LNCAP (cell line): Measurements from ENCODE around the gene ZNF385A.

Source experiments
- TF ChIP-seq, protein P1 (sequence below): fragments of 450-650 bp; IDR thresholded peaks from 2 replicates; pipeline ENCODE4 v1.5.1; 2017; ENCODE audit warnings: mild to moderate bottlenecking

Gene ZNF385A

DNA sequence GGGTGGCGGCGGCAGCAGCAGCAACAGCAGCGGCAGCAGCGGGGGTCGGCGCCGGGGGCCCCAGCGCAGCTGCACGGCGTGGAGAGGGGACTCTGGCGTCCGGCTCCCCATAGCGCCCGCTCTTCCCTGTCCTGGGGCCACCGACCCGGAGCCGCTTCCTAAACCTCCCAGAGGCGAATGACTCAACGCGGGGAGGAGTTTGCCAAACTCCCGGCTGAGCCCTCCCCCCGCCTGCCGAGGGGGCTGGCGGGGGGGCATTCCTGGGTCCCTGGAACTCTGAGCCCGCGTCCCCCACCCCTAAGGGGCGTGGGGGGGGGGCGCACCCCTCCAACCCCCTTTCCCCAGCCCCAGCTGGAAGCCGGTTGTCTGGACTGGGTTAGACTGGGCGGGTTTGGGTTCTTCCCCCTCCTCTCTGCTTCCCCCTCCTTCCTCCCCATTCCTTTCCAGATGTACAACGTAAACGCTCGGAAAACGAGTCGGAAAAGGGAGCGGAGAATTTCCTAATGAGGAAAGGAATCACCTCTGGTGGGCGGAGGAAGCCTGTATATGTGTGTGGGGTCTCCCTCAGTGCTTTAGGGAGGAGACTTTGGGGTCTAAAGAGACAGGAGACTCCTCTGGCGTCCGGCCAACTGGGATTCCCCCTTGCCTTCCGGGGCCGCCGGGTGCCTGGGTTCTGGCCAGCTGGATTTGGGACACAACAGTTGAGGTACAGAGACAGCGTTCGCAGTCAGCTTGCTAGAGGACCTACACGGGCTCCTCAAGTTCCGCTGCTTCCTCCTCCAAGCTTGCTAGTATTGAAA, 34.8 kb upstream of the ZNF385A start, which contains the start of gene ITGA5:
Gene ITGA5 (minus strand): TSS at position 179 of the 800 bp plus-strand sequence. CDS start 68 bp downstream, at position 111.
- TF ChIP-seq, protein P1, sequence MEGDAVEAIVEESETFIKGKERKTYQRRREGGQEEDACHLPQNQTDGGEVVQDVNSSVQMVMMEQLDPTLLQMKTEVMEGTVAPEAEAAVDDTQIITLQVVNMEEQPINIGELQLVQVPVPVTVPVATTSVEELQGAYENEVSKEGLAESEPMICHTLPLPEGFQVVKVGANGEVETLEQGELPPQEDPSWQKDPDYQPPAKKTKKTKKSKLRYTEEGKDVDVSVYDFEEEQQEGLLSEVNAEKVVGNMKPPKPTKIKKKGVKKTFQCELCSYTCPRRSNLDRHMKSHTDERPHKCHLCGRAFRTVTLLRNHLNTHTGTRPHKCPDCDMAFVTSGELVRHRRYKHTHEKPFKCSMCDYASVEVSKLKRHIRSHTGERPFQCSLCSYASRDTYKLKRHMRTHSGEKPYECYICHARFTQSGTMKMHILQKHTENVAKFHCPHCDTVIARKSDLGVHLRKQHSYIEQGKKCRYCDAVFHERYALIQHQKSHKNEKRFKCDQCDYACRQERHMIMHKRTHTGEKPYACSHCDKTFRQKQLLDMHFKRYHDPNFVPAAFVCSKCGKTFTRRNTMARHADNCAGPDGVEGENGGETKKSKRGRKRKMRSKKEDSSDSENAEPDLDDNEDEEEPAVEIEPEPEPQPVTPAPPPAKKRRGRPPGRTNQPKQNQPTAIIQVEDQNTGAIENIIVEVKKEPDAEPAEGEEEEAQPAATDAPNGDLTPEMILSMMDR: no peak

DNA sequence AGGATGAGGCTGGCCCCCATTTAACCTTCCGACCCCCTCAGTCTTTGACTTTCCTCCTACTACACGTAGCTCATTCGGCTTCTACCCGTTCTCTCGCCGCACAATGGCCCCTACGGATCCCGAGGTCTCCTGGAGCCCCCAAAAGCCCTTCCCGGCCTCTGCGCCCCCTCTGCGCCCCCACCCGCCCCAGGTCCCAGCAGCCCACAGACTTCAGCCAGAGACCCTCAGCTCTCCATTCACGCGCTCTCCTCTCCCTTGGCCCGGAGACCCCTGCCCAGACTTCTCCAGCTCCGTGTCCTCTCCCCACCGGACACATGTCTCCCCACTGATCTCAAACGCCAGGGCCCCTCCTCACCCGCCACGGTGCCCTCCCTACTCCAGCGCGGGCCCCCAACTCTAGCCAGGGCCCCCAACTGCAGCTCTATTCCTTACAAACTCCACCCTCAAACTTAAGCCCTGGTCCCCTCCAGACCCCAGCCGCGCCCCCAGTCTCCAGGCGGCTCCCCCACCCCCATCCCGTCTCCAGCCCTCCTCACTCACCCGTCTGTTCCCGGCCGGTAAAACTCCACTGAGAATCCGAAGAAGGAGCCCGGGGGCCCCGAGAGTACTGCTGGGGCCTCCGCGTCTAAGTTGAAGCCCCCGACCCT, 34.0 kb upstream of the ZNF385A start:
- TF ChIP-seq, protein P1: no peak

DNA sequence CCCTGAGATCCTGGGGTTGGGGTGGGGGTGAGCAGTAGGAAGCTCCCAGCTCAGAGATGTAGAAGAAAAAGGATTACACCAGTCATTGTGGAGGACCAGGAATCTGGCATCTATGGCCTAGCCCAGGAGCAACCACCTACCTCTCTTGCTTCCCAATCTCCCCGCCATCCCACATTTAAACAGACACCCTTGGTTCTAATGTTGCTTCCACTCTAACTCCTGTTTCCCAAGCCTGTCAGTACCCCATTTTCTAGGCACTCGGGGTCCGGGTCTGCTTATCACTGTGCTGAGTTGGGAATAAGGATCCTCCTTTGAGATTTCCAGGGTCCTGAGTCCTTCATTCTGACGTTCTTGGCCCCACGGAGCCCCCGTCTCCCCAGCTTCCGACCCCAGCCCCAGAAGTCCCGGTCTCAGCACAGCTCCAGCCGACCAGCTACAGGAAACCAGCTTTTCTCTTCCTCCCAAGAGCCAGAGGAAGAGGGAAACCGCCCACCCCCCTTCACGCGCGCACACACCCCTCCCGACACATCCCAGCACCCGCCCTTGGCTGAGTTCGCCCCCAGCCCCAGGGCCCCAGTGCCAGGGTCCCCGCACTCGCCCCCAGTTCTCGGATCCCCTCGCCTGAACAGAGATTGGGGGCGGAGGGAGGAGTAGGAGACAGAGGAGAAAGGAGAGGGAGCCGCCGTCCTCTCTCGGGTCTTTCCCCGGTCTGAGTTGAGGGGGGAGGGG, 33.3 kb upstream of the ZNF385A start:
- TF ChIP-seq, protein P1: no peak

DNA sequence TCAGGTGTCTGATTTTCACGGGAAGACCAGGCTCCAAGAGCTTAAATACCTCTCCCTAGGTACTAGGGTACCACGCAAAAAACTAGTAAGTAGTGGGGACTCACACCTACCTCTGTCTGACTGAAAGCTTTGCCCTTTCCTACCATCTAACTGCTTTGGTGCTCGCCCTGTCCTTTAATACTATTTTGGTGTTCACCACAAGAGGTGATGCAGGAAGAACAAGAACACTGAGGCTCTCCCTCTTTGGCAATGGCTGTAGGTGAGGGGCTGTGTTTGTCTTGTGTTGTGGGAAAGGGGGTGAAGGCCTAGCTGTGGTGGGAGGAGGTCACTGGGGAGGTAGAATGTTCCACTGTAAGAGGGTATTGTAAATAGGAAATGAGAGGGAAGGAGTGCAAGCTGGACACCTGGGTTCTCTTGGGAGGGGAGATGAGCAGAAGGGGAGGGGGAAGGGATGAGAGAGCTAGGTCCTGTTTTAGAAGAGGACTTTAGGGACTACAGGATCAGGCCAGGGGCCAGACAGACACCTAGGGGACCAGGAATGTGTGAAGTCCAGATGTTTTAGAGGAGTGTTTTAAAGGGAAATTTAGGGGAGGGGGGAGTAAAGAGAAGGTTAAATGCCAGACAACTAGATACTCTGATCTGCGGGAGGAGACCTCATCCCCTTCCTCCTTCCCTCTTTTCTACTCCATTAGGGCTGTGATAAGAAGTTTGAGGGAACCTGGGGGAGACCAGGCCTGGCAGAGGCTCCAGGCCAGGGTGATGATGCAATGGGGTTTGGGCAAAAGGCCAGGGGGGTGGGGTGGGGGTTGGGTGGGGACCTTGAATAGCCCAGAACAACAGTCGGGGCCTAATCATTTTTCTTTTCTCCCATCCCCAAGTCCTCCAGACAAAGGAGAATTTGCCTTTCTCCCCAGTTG, 32.4 kb upstream of the ZNF385A start:
- TF ChIP-seq, protein P1: no peak

DNA sequence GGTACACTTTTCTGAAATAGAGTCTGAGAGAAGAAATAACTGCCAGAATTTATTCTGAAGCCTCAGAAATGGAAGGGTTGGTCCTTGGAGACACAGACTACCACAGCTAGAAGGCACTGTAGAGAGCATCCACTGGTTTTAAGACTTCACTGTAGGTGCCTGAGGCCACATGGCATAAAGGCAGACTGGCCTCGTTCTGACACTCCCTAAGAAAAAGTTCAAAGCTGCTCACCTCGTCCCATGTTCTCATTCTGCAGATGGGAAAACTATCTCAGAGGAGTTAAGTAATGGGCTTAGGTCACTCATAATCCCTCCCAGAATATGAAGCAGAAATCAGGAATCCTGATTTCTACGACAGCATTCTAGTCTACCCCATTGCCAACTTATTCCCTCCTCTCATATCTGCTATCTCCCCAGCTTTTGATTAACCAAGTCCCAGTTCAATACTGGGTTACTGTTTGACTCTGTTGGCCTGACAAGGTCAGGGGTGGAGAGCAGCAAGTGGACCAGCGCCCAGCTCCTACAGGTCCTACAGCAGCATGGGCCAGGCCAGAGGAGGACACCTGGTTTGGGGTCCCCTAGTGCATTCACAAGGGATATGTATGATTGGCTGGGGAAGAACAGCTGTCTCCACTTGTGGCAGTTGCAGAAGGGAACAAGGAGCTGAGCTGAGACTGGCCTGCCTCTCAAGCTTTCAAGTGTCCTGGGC, 30.8 kb upstream of the ZNF385A start:
- TF ChIP-seq, protein P1: no peak

DNA sequence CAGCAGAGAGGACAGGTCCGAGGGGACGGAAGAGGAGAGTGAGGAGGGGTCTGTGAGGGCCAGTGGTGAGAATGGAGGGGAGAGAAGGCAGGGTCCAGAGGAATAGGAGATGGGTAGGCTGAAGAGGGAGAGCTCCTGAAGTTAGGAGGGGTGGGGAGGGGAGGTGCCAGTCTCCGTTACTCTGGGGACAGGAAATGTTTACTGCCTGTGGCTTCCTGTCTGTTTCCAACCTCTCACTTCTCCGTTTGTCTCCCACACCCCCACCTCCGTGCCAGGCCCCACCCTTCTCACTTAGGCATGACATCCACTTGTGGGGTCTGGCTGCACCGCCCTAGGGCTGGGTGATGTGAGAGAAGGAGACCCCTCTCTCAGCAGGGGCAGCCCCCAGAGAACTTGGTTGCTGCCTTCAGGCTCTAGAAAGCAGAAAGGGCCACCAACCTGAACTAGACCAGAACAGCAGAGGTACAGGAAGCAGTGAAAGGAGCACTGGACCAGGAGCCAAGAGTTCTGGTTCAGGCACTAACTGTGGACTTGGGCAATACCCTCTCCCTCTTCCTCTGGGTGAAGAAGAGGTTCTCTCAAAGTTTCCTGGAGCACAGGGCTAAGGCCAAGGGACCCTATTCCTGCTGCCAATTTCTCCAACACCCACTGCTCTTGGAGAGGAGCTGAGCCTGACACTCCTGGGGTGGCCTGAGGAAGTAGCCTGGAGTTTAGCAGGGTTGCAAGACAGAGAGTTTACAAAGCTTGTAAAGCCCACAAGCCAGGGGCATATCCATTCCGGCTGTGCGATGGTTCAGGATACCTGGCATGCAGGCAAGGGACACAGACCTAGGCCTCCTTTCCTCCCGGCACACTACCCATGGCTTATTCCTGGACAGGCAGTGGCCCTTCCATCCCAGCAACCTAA, 29.0 kb upstream of the ZNF385A start:
- TF ChIP-seq, protein P1: no peak
